Heart right ventricle (tissue), 16 donors: ENCODE measurements around the gene RASAL2. TPM values are rescaled to one million over a fixed set of nuclear protein-coding genes. Genes with fewer than 3 reads are reported as not detected.

Experiments used
- ATAC-seq, 8 donors: fragments of 200-7000 bp; cut with Tn5 transposase; one replicate each; pipeline ENCODE4 v1.9.1; 2020; ENCODE audit warnings: mild to moderate bottlenecking in 8 of 8, moderate library complexity in 8 of 8, moderate number of reproducible peaks in 1 of 8
- DNase-seq, 2 donors: peaks; one replicate each; pipeline ENCODE4 v3.0.0-alpha.2; 2020
- H3K27ac ChIP-seq, 10 donors: fragments of 200-600 bp; sonication (generic) in 2 of 10; one replicate each; pipeline versions ENCODE4 v1.5.0 to v1.8.0; 2020 to 2022; ENCODE audit warnings: mild to moderate bottlenecking in 3 of 10
- H3K27me3 ChIP-seq, 7 donors: fragments of 200-600 bp; one replicate each; pipeline ENCODE4 v1.8.0; 2021 to 2022; ENCODE audit warnings: mild to moderate bottlenecking in 2 of 7
- H3K36me3 ChIP-seq, 9 donors: fragments of 200-600 bp; sonication (generic) in 1 of 9; one replicate each; pipeline versions ENCODE4 v1.5.0 to v1.8.0; 2020 to 2022; ENCODE audit warnings: mild to moderate bottlenecking in 2 of 9
- H3K4me1 ChIP-seq, 9 donors: fragments of 200-600 bp; sonication (generic) in 1 of 9; one replicate each; pipeline versions ENCODE4 v1.5.0 to v1.8.0; 2020 to 2022; ENCODE audit warnings: mild to moderate bottlenecking in 4 of 9
- H3K4me3 ChIP-seq, 10 donors: fragments of 200-600 bp; sonication (generic) in 2 of 10; one replicate each; pipeline versions ENCODE4 v1.5.0 to v1.8.0; 2020 to 2022; ENCODE audit warnings: mild to moderate bottlenecking in 7 of 10, moderate library complexity in 2 of 10
- H3K9me3 ChIP-seq, 11 donors: fragments of 200-600 bp in 10 of 11; sonication (generic) in 2 of 11; one replicate each; pipeline versions ENCODE4 v1.5.0 to v1.8.0; 2013 to 2022; ENCODE audit warnings: mild to moderate bottlenecking in 2 of 11, control low read depth in 1 of 11, moderate library complexity in 1 of 11
- WGBS, 2 donors: extraction: QIAGEN DNeasy Blood & Tissue Kit; methylation state at CpG; one replicate each; pipeline ENCODE4 v1.1.7; 2013; ENCODE audit warnings: inconsistent platforms in 1 of 2; 5-methylcytosine and 5-hydroxymethylcytosine counted together
- intact Hi-C, 10 donors: fragments of 100-400 bp; cut with DNase I; formaldehyde crosslinking; loops; one replicate each; pipeline versions ENCODE4 v1.11.1 to v1.14.2; 2022
- polyA plus RNA-seq, 2 donors: library from polyadenylated mRNA; stranded (reverse); fragments of 200-250 nt; gene quantifications; one replicate each; pipeline ENCODE4 v1.2.3, GENCODE V29; 2013
- total RNA-seq, 10 donors: library from RNA; stranded (reverse); fragmentation: NEBNext Ultra II Directional in 3 of 10; extraction: Animal tissue kit (Norgen Biotek cat#: 25700) in 3 of 10; gene quantifications; one replicate each; pipeline versions ENCODE4 v1.2.1 to v1.2.4, GENCODE V29; 2021 to 2023
- TF ChIP-seq, protein P1 (sequence below), 9 donors: fragments of 200-600 bp; sonication (generic) in 2 of 9; IDR thresholded peaks; one replicate each; pipeline versions ENCODE4 v1.5.0 to v1.8.0; 2021 to 2022; ENCODE audit warnings: antibody characterized with exemption in 9 of 9, mild to moderate bottlenecking in 5 of 9, moderate library complexity in 1 of 9
- donor health status: Arrhythmogenic right ventricular cardiomyopathy.
- donor health status: ischemic (EF 13 %, LVEDD 7.1; RV severe dilation, severe dysfunction).
- donor health status: healthy with polysubstance abuse.
- donor health status: DM: no; HTN: yes; CAD: no.
- donor health status: DM: no; HTN: no; CAD: no.
- donor health status: ischemic (EF 25% LVEDD 6.9; RV normal size, moderate dysfunction).
- donor health status: ischemic (EF 25% LVEDD 5.7; RV mildly dilated, moderate dysfunction).
- donor health status: healthy.
- donor health status: DM: yes; HTN: yes; CAD: no.
- donor health status: Ischemic cardiomyopathy.
- donor health status: ischemic (EF 35%, LVEDD 5.7; RV mildly dilated, moderate dysfunction).
- donor health status: nonischemic (EF 11% LVEDD 7.7; RV severe dilation, severe dysfunction).
- donor health status: DM: yes; HTN: yes; CAD: no.
- donor health status: PGD.
- donor health status: ischemic (EF 29% LVEDD 5.4; RV normal size, mild dysfunction).
- donor health status: nonischemic (EF 23%, LVEDD 6.1; RV moderate dilation, normal function).

RASAL2 gene
- total and polyA plus RNA-seq, 12 donors, result 3.5 to 59.8 (median 36.2) TPM

DNA sequence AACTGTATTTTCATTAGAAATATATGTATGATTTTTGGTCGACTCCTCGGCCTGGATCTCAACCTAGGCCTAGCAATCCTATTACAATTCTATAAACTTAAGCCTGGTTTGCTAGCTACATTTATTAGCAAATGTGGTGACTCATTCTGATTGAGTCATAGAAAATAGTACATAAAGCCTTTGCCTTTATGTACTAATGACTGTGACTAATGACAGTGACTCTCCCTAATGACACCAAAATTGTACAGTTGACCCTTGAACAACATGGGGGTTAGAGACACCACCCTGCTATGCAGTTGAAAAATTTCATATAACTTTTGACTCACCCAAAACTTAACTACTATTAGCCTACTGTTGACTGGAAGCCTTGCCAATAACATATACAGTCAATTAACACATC lies 324.0 kb downstream of the RASAL2 start:
- WGBS, 2 donors, result 95 to 100% methylated on average over 2 of the region's 2 CpGs
- H3K27me3 ChIP-seq, result no peaks in the 10 kb centered on the region
- no peak overlapping the region for H3K27ac ChIP-seq
- DNase-seq (no peak), ATAC-seq (no peak)
- H3K9me3 ChIP-seq, result peaks cover 0 to 32% (median 3%) of the 10 kb centered on the region in 11 donors
- TF ChIP-seq, protein P1, sequence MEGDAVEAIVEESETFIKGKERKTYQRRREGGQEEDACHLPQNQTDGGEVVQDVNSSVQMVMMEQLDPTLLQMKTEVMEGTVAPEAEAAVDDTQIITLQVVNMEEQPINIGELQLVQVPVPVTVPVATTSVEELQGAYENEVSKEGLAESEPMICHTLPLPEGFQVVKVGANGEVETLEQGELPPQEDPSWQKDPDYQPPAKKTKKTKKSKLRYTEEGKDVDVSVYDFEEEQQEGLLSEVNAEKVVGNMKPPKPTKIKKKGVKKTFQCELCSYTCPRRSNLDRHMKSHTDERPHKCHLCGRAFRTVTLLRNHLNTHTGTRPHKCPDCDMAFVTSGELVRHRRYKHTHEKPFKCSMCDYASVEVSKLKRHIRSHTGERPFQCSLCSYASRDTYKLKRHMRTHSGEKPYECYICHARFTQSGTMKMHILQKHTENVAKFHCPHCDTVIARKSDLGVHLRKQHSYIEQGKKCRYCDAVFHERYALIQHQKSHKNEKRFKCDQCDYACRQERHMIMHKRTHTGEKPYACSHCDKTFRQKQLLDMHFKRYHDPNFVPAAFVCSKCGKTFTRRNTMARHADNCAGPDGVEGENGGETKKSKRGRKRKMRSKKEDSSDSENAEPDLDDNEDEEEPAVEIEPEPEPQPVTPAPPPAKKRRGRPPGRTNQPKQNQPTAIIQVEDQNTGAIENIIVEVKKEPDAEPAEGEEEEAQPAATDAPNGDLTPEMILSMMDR (IDR thresholded peaks at IDR 0.05), result no peak
- no peaks in the 10 kb centered on the region for H3K4me1 ChIP-seq
- no peaks in the 10 kb centered on the region for H3K36me3 ChIP-seq
- no peak overlapping the region for H3K4me3 ChIP-seq
- intact Hi-C loops, result no loop called here

- TF ChIP-seq, protein P1 (IDR thresholded peaks at IDR 0.05), result no peak
- intact Hi-C loops, result no loop called here
- 81 to 84% methylated on average over 1 of the region's 1 CpG for WGBS, 2 donors
- Histone ChIP-seq H3K4me1 (no peaks in the 10 kb centered on the region), H3K36me3 (no peaks in the 10 kb centered on the region), H3K4me3 (no peak overlapping the region), H3K9me3 (peaks cover 0 to 32% (median 3%) of the 10 kb centered on the region in 11 donors), H3K27ac (no peak overlapping the region), H3K27me3 (no peaks in the 10 kb centered on the region)
- ATAC-seq (no peak), DNase-seq (no peak)
Observed at GRCh38 chr1:178418284-178418955, 324.5 kb downstream of the RASAL2 start.

- intact Hi-C loops, result no loop called here
- TF ChIP-seq, protein P1 (IDR thresholded peaks at IDR 0.05), result no peak
- WGBS, 2 donors, result 85 to 93% methylated on average over 1 of the region's 1 CpG
- peaks cover 0 to 4% (median 0%) of the 10 kb centered on the region in 9 donors for H3K36me3 ChIP-seq
- no peak overlapping the region for H3K4me3 ChIP-seq
- ATAC-seq (no peak), DNase-seq (no peak)
- peaks cover 0 to 18% (median 4%) of the 10 kb centered on the region in 9 donors for H3K4me1 ChIP-seq
- no peak overlapping the region for H3K27ac ChIP-seq
- no peaks in the 10 kb centered on the region for H3K27me3 ChIP-seq
- no peaks in the 10 kb centered on the region for H3K9me3 ChIP-seq
Observed at GRCh38 chr1:178434360-178434759, 340.5 kb downstream of the RASAL2 start.

- TF ChIP-seq, protein P1 (IDR thresholded peaks at IDR 0.05), result no peak
- no peak for ATAC-seq
- H3K27ac ChIP-seq, result no peak overlapping the region
- no peaks in the 10 kb centered on the region for H3K9me3 ChIP-seq
- H3K36me3 ChIP-seq, result peaks cover 0 to 10% (median 0%) of the 10 kb centered on the region in 9 donors
- H3K4me3 ChIP-seq, result no peak overlapping the region
- H3K27me3 ChIP-seq, result no peaks in the 10 kb centered on the region
- intact Hi-C loops, result no loop called here
- no peak for DNase-seq
- peaks cover 0 to 18% (median 4%) of the 10 kb centered on the region in 9 donors for H3K4me1 ChIP-seq
Observed at GRCh38 chr1:178434899-178435435, 341.1 kb downstream of the RASAL2 start.
